ENCODE results near the gene GPA33.

GRCh38 chr1:167067904-167068303 lies 22.3 kb downstream of the GPA33 start:
- TF ChIP-seq CTCF (IDR thresholded peaks at IDR 0.05) (no peak), POLR2A (IDR thresholded peaks at IDR 0.05) (no peak)
